ENCODE data around the gene DHRSX. TPM values are rescaled to one million over a fixed set of nuclear protein-coding genes. Genes with fewer than 3 reads are reported as not detected.
"Not testable (repeated sequence)": the region's sequence is repeated elsewhere in the genome, so short reads cannot be mapped to it uniquely, and the experiment has no call there.

DHRSX gene
- total RNA-seq, 1 donor: 24.0 TPM

DNA sequence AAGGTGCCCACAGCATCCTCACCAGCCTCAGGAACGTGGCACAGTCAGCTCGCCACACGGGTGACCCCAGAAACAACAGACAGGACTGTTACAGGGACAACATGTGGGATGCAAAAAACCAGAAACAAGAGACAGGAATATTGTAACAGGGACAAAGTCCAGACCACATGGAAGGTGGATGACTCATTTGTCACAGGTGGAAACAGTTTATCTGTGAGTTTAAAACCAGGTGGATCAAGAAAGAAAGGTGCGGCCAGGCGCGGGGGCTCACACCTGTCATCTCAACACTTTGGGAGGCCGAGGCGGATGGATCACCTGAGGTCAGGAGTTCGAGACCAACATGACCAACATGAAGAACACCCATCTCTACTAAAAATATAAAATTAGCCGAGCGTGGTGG lies 23.5 kb downstream of the DHRSX start:
- not testable (repeated sequence) for DNase-seq (ENCODE audit: low read depth in 2 of 3, low spot score in 2 of 3)

- no peak for DNase-seq (ENCODE audit: low read depth in 2 of 3, low spot score in 2 of 3)
Observed at GRCh38 chrX:2474963-2475726, 25.6 kb downstream of the DHRSX start.

DNA sequence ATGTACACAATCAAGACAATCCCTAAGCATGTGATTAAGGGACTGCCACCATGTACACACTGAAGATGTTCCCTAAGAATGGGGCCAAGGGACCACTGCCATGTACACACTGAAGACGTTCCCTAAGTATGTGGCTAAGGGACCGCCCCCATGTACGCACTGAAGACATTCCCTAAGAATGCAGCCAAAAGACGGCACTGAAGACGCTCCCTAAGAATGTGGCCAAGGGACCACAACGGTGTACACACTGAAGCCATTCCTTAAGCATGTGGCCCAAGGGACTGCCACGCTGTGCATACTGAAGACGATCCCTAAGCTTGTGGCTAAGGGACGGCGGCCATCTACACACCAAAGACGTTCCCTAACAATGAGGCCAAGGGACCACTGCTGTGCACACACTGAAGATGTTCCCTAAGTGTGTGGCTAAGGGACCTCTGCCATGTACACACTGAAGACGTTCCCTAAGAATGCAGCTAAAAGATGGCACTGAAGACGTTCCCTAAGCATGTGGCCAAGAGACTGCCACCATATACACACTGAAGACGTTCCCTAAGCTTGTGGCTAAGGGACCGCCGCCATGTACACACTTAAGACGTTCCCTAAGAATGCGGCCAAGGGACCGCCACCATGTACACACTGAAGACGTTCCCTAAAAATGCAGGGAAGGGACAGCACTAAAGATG lies 26.4 kb downstream of the DHRSX start:
- no peak for DNase-seq (ENCODE audit: low read depth in 2 of 3, low spot score in 2 of 3)

- not testable (repeated sequence) for DNase-seq (ENCODE audit: low read depth in 2 of 3, low spot score in 2 of 3)
Observed at GRCh38 chrX:2473064-2473463, 27.7 kb downstream of the DHRSX start.

- DNase-seq (ENCODE audit: low read depth in 2 of 3, low spot score in 2 of 3): no peak
Observed at GRCh38 chrX:2471641-2472040, 29.1 kb downstream of the DHRSX start.

DNA sequence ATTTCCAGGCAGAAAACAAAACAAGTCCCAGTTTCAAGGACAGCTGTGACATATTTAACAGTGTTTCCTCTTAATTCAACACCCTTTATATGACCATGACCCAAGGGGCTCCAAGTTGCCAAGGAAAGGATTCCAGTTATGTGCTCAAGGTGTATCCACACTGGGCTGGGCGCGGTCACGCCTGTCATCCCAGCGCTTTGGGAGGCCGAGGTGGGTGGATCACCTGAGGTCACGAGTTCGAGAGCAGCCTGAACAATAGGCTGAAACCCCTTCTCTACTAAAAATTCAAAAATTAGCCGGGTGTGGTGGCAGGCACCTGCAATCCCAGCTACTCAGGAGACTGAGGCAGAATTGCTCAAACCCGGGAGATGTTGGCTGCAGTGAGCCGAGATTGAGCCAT lies 29.6 kb downstream of the DHRSX start:
- not testable (repeated sequence) for DNase-seq (ENCODE audit: low read depth in 2 of 3, low spot score in 2 of 3)

DNA sequence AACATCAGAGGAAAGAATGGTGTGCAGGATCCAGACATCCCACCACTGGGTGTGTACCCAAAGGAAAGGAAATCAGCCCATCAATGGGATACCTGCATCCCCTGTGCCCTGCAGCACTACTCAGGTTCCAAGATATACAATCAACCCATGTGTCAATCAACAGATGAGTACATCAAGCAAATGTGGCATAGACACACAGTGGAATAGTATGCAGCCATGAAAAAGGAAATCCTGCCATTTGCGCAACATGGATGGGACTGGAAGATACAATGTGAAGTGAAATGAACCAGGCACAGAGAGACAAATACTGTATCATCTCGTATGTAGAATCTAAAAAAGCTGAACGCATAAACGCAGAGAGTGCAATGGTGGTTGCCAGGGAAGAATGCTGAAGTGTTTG lies 30.9 kb downstream of the DHRSX start:
- not testable (repeated sequence) for DNase-seq (ENCODE audit: low read depth in 2 of 3, low spot score in 2 of 3)

DNA sequence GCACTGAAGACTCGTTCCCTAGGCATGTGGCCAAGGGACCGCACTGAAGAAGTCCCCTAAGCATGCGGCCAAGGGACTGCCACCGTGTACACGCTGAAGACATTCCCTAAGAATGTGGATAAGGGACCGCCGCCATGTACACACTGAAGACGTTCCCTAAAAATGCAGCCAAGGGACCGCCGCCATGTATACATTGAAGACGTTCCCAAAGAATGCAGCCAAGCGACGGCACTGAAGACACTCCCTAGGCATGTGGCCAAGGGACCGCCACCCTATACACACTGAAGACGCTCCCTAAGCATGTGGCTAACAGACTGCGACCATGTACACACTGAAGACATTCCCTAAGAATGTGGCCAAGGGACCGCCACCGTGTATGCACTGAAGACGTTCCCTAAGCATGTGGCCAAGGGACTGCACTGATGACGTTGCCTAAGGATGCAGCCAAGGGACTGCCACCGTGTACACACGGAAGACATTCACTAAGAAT lies 31.5 kb downstream of the DHRSX start:
- no peak for DNase-seq (ENCODE audit: low read depth in 2 of 3, low spot score in 2 of 3)

- DNase-seq (ENCODE audit: low read depth in 2 of 3, low spot score in 2 of 3): no peak
Observed at GRCh38 chrX:2468261-2469195, 32.2 kb downstream of the DHRSX start.

- DNase-seq (ENCODE audit: low read depth in 2 of 3, low spot score in 2 of 3): no peak
Observed at GRCh38 chrX:2466876-2467656, 33.7 kb downstream of the DHRSX start.

GRCh38 chrX:2464677-2465166 lies 36.1 kb downstream of the DHRSX start:
- no peak for DNase-seq (ENCODE audit: low read depth in 2 of 3, low spot score in 2 of 3)

GRCh38 chrX:2463973-2464676 lies 36.7 kb downstream of the DHRSX start:
- no peak for DNase-seq (ENCODE audit: low read depth in 2 of 3, low spot score in 2 of 3)

DNA sequence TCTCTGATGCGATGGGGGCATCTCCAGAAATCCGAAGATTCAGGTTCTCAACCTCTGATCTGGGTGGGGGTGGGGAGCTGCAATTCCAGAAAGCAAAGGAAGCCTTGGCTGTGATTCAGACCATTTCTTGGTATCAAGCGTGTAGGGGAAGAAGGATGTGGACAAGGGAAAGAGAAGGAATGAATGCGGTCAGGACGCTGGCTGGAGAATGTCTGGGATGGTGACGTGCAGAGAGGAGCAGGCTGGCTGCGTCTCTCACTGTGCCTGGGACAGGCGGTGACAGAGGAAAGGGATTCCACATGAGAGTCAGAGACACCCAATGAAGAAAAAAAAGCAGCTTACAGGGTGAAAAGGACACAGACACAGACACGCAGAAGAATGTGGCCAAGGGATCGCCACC lies 37.3 kb downstream of the DHRSX start:
- DNase-seq (ENCODE audit: low read depth in 2 of 3, low spot score in 2 of 3): not testable (repeated sequence)

GRCh38 chrX:2462780-2463179 lies 38.0 kb downstream of the DHRSX start:
- no peak for DNase-seq (ENCODE audit: low read depth in 2 of 3, low spot score in 2 of 3)

DNA sequence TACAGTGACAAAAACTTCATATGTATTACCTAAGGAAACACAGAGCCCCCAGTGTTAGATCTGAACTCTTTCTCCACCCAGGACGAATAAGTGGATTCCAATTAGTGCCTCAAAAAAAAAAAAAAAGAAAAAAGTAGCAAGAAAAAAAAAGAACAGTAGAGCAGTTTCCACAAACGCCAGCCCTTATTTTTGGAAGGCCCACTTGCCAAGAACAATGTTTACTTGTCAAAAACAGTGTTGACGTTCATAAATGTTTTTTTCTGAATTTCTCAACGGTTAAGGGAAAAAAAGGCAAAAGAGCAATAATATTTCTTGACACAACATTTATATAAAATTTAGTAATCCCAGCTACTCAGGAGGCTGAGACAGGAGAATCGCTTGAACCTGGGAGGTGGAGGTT lies 38.7 kb downstream of the DHRSX start:
- no peak for DNase-seq (ENCODE audit: low read depth in 2 of 3, low spot score in 2 of 3)

DNA sequence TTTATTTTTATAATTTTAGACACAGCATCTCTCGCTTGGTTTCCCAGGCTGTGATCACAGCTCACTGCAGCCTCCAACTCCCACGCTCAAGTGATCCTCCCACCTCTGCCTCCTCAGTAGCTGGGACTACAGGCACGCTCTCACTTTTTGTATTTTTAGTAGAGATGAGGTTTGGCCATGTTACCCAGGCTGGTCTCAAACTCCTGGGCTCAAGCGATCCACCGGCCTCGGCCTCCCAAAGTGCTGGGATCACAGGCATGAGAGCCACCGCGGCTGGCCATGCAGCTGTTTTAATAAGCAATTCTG lies 39.1 kb downstream of the DHRSX start:
- no peak for DNase-seq (ENCODE audit: low read depth in 2 of 3, low spot score in 2 of 3)

DNA sequence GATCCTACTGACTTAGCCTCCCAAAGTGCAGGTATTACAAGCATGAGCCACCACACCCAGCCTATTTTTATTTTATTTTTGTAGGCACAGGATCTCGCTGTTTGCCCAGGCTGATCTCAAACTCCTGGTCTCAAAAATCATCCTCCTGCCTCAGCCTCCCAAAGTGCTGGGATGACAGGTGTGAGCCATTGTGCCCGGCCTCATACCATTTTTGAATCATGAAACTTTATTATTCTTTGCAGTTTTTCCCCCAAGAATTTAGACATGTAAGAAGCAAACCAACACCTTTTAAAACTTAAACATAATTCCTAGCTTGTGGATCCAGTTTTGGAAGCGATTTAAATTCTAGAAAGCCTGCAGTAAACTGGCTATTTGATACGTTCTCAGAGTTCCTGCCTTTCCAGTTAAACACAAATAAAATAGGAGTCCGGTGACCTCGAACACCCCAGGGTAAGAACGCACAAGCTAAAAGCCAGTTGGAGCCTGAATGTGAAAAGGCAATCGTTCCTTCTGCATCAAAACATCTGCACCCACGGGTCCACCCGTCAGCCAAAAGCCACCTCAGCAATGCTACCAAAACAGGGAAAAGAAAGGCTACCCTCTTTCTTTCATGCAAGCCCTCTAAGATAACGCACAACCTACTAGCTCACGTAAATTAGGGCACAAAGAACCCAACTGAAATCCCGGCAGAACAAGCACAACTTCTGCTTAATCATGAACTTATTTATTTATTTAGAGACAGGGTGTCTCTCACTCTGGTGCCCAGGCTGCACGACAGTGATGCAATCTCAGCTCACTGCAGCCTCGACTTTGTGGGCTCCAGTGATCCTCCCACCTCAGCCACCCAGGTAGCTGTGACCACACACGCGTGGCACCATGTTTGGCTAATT lies 39.7 kb downstream of the DHRSX start:
- not testable (repeated sequence) for DNase-seq (ENCODE audit: low read depth in 2 of 3, low spot score in 2 of 3)

- not testable (repeated sequence) for DNase-seq (ENCODE audit: low read depth in 2 of 3, low spot score in 2 of 3)
Observed at GRCh38 chrX:2460048-2460447, 40.7 kb downstream of the DHRSX start.

GRCh38 chrX:2458309-2458708 lies 42.5 kb downstream of the DHRSX start:
- no peak for DNase-seq (ENCODE audit: low read depth in 2 of 3, low spot score in 2 of 3)

Measured in hematopoietic multipotent progenitor cell (in vitro differentiated cells).